Hippocampal formation (tissue), 2 donors: ENCODE data around the gene SLX1A.
"Not testable (repeated sequence)": the region's sequence is repeated elsewhere in the genome, so short reads cannot be mapped to it uniquely, and the experiment has no call there.

Source experiments
- DNase-seq, 2 donors: peaks; one replicate each; lab custom pipeline; 2025; lab: John Stamatoyannopoulos, UW

SLX1A gene

GRCh38 chr16:30184096-30184890 is 9.4 kb upstream of the SLX1A start:
- peak in 1 of 2 donors; percentile 29 for DNase-seq

GRCh38 chr16:30184891-30185682 is 8.6 kb upstream of the SLX1A start:
- no peak for DNase-seq

- peak; percentile 20 to 56 for DNase-seq
Observed at GRCh38 chr16:30185683-30186421, 7.8 kb upstream of the SLX1A start.

GRCh38 chr16:30186444-30186781 is 7.3 kb upstream of the SLX1A start:
- DNase-seq: no peak

- peak in 1 of 2 donors; percentile 7 for DNase-seq
Observed at GRCh38 chr16:30186782-30187555, 6.7 kb upstream of the SLX1A start.

GRCh38 chr16:30187556-30187865 is 6.2 kb upstream of the SLX1A start:
- no peak for DNase-seq

- no peak for DNase-seq
Observed at GRCh38 chr16:30187971-30188561, 5.6 kb upstream of the SLX1A start.

- not testable (repeated sequence) for DNase-seq
Observed at GRCh38 chr16:30191158-30191557, 2.5 kb upstream of the SLX1A start.

- DNase-seq: not testable (repeated sequence)
Observed at GRCh38 chr16:30193098-30193497, 577 bp upstream of the SLX1A start.

GRCh38 chr16:30194172-30194925 is 674 bp downstream of the SLX1A start:
- not testable (repeated sequence) for DNase-seq

GRCh38 chr16:30197001-30197400 is 3.3 kb downstream of the SLX1A start:
- not testable (repeated sequence) for DNase-seq

- DNase-seq: not testable (repeated sequence)
Observed at GRCh38 chr16:30199049-30199448, 5.4 kb downstream of the SLX1A start, which contains the start of gene SULT1A3. SULT1A3 (plus strand) TSS chr16:30199255; CDS start chr16:30200729, 1,474 bp downstream.

GRCh38 chr16:30199608-30200343 is 6.1 kb downstream of the SLX1A start:
- not testable (repeated sequence) for DNase-seq

GRCh38 chr16:30205541-30206236 is 12.0 kb downstream of the SLX1A start:
- not testable (repeated sequence) for DNase-seq

- not testable (repeated sequence) for DNase-seq
Observed at GRCh38 chr16:30206252-30206651, 12.6 kb downstream of the SLX1A start.

- not testable (repeated sequence) for DNase-seq
Observed at GRCh38 chr16:30207063-30207704, 13.5 kb downstream of the SLX1A start.

- DNase-seq: not testable (repeated sequence)
Observed at GRCh38 chr16:30209032-30209431, 15.4 kb downstream of the SLX1A start.

- not testable (repeated sequence) for DNase-seq
Observed at GRCh38 chr16:30211414-30211813, 17.7 kb downstream of the SLX1A start.

- DNase-seq: not testable (repeated sequence)
Observed at GRCh38 chr16:30217082-30217481, 23.4 kb downstream of the SLX1A start.
